VCaP (cell line): ENCODE measurements around the gene SPAG8.

Experiments used
- H3K27ac ChIP-seq: fragments of 450-650 bp; 2 replicates; pipeline ENCODE4 v1.5.1; 2017
- TF ChIP-seq, protein P1 (sequence below): fragments of 450-650 bp; conservative IDR thresholded peaks from 2 replicates; pipeline ENCODE4 v1.5.1; 2017; ENCODE audit warnings: mild to moderate bottlenecking, moderate library complexity

The SPAG8 gene

DNA sequence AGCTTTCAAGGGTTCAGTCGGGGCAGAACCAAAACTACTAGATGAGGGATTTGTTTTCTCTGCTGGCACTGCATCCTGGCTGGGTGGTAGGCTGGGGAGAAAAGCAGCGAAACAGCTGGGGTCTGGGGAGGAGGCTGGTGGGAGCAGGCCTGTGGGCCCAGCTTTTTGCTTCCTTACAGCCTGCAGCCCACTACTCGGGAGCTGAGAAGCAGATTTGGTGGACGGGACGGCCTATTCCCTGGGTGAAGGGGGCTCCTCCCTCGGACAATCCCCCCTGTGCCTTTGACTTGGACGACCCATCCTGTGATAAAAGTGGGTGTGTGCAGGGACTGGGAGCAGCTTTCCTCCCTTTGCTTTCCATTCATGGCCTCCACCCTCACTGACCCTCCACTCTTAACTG, 11.5 kb downstream of the SPAG8 start:
- TF ChIP-seq, protein P1, sequence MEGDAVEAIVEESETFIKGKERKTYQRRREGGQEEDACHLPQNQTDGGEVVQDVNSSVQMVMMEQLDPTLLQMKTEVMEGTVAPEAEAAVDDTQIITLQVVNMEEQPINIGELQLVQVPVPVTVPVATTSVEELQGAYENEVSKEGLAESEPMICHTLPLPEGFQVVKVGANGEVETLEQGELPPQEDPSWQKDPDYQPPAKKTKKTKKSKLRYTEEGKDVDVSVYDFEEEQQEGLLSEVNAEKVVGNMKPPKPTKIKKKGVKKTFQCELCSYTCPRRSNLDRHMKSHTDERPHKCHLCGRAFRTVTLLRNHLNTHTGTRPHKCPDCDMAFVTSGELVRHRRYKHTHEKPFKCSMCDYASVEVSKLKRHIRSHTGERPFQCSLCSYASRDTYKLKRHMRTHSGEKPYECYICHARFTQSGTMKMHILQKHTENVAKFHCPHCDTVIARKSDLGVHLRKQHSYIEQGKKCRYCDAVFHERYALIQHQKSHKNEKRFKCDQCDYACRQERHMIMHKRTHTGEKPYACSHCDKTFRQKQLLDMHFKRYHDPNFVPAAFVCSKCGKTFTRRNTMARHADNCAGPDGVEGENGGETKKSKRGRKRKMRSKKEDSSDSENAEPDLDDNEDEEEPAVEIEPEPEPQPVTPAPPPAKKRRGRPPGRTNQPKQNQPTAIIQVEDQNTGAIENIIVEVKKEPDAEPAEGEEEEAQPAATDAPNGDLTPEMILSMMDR = no peak
- no peak overlapping the region for H3K27ac ChIP-seq

DNA sequence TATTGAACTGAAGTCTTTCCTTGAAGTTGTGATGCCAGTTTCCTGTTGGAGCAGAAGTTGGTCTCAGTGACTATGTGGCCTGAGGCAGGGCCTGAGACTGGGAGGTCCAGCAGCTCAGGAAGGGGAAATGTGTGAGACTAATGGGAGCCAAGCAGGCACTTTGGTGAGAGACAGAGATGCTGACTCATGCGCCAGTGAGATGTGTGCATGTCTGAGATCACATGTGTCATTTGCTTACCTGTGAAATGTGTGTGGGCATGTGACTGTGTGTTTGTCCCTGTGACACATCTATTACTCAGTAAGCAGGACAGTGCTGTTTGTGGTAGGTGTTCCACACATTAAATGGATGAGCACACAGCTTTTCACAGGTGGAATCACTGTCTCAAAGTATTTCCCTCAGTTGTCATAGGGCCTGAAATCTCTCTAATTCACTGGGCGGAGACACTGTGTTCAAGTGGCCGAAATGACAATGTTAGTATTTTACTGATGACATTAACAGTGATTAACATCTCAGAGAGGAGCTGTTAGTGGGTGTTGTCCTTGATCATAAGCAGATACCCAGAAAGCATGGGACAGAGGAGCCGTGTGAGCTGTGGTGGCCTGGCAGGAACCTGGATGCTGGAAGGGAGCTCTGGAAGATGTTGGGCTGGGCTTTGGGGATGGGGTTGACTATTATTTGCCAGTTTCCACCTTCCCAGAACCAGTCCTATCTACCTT, 13.2 kb downstream of the SPAG8 start:
- H3K27ac ChIP-seq = no peak overlapping the region
- TF ChIP-seq, protein P1 = no peak

DNA sequence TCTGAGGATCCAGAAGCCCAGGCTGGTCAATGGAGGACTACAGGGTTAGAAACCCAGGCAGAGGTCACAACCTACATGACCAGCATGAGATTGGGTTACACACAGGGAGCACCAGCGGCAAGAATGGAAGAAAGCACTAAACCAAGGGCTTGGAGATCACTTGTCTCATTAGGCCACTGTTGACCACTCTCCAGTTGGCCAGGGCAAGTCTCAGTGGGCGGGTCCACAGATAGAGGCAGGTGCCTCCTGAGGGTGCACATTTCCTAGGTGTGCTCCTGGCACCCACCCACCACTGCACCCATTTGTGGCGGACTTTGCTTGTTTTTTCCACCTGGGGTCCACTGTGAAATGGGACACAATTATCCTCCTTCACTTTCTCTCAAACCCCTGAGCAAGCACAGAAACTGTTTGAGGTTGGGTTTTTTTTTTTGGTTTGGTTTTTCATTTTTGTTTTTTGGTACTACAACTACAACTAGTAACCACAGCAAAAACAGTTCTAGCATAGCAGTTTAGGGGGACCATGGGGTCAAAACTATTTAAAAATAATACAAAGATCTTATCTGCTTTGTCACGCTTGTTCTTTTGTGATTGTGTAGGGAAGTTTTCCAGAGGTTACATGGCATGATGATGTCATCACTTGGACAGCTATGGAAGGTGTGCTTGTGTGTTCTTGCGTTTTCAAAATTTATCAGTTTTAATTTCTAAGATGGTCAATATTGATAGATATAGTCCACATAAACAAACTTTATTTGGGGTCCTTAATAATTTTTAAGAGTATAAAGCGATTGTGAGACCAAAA, 14.6 kb downstream of the SPAG8 start:
- TF ChIP-seq, protein P1 = no peak
- H3K27ac ChIP-seq = no peak overlapping the region

- H3K27ac ChIP-seq = no peak overlapping the region
- TF ChIP-seq, protein P1 = no peak
These were observed 16.4 kb downstream of the SPAG8 start for GRCh38 chr9:35795695-35796094.

DNA sequence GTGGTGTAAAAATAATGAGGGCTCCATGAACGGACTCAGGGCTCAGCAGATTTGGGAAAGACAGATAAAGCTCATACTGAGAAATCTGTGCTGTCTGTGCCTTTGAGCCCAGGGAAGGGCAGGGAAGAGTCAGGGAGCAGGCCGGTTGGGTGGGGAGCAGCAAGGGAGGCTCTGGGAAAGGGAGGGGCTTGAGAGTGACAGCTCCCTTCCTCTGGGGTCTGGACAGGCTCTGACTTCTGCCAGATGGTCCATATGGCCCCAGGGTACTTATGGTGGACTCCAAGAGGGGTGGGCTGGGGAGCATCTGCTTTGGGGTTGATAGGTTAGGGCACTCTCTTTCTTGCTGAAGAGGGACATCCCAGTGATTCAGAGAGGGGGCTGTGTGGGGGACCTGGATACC, 18.6 kb downstream of the SPAG8 start:
- TF ChIP-seq, protein P1 = no peak
- H3K27ac ChIP-seq = no peak overlapping the region

- TF ChIP-seq, protein P1 = no peak
- no peak overlapping the region for H3K27ac ChIP-seq
These were observed 19.2 kb downstream of the SPAG8 start for GRCh38 chr9:35792826-35793225.

GRCh38 chr9:35792024-35792813, 19.8 kb downstream of the SPAG8 start:
- TF ChIP-seq, protein P1 = no peak
- H3K27ac ChIP-seq = no peak overlapping the region
